Osteoblast (primary cell): ENCODE results near the gene TRMT61A. TPM values are rescaled to one million over a fixed set of nuclear protein-coding genes. Genes with fewer than 3 reads are reported as not detected.
A peak's percentile ranks its signal among the peaks of the same experiment; 100 is the strongest.

Source experiments
- DNase-seq: peaks from one replicate; pipeline ENCODE4 v3.0.0; 2011; ENCODE audit warnings: low spot score, mixed read lengths; ENCODE audit not compliant: insufficient read length; ENCODE audit errors: missing footprints
- H2AFZ ChIP-seq: 2 replicates; pipeline ENCODE4 v1.6.0; 2011; ENCODE audit warnings: mild to moderate bottlenecking, low read length
- H3K27ac ChIP-seq: 2 replicates; pipeline ENCODE4 v1.5.1; 2011; ENCODE audit warnings: mild to moderate bottlenecking, low read depth, low read length, moderate library complexity
- H3K27me3 ChIP-seq: 2 replicates; pipeline ENCODE4 v1.6.0; 2012; ENCODE audit warnings: mild to moderate bottlenecking, control low read depth, inconsistent platforms, low read length, moderate library complexity; ENCODE audit not compliant: insufficient read depth
- H3K36me3 ChIP-seq: 2 replicates; pipeline ENCODE4 v1.5.1; 2011; ENCODE audit warnings: mild to moderate bottlenecking, low read length, control low read depth, moderate library complexity; ENCODE audit not compliant: insufficient read depth
- H3K4me1 ChIP-seq: 2 replicates; pipeline ENCODE4 v1.5.1; 2011; ENCODE audit warnings: mild to moderate bottlenecking, low read length, control low read depth, moderate library complexity; ENCODE audit not compliant: insufficient read depth
- H3K4me2 ChIP-seq: 2 replicates; pipeline ENCODE4 v1.6.0; 2011; ENCODE audit warnings: mild to moderate bottlenecking, low read length; ENCODE audit not compliant: insufficient read depth
- H3K4me3 ChIP-seq: fragments of 200-600 bp; sonication (generic); 3 replicates; pipeline ENCODE4 v1.5.1; 2012; ENCODE audit warnings: mild to moderate bottlenecking, low read length, inconsistent platforms; ENCODE audit not compliant: insufficient read depth
- H3K79me2 ChIP-seq: 2 replicates; pipeline ENCODE4 v1.6.0; 2012; ENCODE audit warnings: mild to moderate bottlenecking, low read length, control low read depth, inconsistent platforms; ENCODE audit not compliant: insufficient read depth
- H3K9me3 ChIP-seq: 2 replicates; pipeline ENCODE4 v1.5.1; 2011; ENCODE audit warnings: low read depth, low read length, control low read depth
- H4K20me1 ChIP-seq: 2 replicates; pipeline ENCODE4 v1.6.0; 2012; ENCODE audit warnings: mild to moderate bottlenecking, low read length, control low read depth; ENCODE audit not compliant: insufficient read depth
- total RNA-seq: library from RNA; depleted of rRNA; stranded (reverse); fragments of >200 nt; gene quantifications from 2 replicates; pipeline ENCODE4 v1.2.3, GENCODE V29; 2012
- TF ChIP-seq, protein P1 (sequence below): IDR thresholded peaks from 2 replicates; pipeline ENCODE4 v1.5.1; 2011; ENCODE audit warnings: mild to moderate bottlenecking, low read depth, low read length, moderate library complexity; ENCODE audit errors: extremely low read depth

TRMT61A gene
- total RNA-seq, 1 donor = 9.0 TPM

DNA sequence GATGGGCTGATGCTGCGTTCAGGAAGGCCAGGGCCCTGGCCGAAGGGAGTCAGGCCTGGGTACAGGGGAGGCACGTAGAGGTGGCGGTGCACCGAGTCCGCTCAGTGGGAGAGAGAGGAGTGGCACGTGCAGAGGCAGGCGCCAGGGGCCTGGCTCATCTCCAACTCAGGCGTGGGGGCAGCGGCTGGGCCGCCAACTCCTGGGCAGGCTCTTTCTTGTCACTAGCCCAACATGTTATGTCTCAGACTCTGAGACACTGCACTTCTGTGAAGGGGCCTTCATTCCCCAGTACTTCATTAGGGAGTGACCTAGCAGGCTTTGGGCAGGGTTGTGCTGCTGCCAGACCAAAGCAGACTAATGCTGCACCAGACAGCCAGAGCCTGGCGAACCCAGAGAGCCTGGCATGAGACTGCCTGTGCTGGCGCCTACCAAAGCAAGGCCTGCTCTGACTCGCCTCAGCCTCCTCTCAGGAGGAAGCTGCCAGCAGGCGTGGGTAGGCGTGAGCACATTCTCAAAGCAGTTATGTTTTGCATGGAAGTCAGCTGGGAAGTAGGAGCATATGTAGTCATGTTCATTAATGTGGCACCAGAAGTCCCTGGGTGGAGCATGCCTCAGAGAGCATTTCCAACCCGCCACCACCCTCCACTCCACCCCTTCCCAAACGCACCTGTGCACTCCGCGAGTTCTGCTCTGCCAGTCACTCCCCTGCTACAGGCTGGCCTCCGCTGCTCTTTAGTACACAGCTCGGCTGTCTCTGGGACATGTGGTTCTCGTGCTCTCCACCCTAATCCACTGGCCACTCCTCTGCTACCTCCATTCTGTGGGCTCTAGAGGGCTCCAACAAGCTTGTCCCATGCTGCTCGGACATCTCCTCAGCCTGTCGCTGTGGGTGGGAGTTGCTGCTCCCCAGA is 16.0 kb upstream of the TRMT61A start:
- no peaks in the 10 kb centered on the region for H3K79me2 ChIP-seq
- DNase-seq = peak; percentile 99
- H3K4me2 ChIP-seq = no peak overlapping the region
- peaks cover 15% of the 10 kb centered on the region for H3K4me1 ChIP-seq
- peaks cover 7% of the 10 kb centered on the region for H4K20me1 ChIP-seq
- no peaks in the 10 kb centered on the region for H3K9me3 ChIP-seq
- H2AFZ ChIP-seq = no peak overlapping the region
- peak overlapping the region; percentile 38 for H3K27ac ChIP-seq
- peaks cover 23% of the 10 kb centered on the region for H3K36me3 ChIP-seq
- no peaks in the 10 kb centered on the region for H3K27me3 ChIP-seq
- no peak overlapping the region for H3K4me3 ChIP-seq
- TF ChIP-seq, protein P1, sequence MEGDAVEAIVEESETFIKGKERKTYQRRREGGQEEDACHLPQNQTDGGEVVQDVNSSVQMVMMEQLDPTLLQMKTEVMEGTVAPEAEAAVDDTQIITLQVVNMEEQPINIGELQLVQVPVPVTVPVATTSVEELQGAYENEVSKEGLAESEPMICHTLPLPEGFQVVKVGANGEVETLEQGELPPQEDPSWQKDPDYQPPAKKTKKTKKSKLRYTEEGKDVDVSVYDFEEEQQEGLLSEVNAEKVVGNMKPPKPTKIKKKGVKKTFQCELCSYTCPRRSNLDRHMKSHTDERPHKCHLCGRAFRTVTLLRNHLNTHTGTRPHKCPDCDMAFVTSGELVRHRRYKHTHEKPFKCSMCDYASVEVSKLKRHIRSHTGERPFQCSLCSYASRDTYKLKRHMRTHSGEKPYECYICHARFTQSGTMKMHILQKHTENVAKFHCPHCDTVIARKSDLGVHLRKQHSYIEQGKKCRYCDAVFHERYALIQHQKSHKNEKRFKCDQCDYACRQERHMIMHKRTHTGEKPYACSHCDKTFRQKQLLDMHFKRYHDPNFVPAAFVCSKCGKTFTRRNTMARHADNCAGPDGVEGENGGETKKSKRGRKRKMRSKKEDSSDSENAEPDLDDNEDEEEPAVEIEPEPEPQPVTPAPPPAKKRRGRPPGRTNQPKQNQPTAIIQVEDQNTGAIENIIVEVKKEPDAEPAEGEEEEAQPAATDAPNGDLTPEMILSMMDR = no peak

DNA sequence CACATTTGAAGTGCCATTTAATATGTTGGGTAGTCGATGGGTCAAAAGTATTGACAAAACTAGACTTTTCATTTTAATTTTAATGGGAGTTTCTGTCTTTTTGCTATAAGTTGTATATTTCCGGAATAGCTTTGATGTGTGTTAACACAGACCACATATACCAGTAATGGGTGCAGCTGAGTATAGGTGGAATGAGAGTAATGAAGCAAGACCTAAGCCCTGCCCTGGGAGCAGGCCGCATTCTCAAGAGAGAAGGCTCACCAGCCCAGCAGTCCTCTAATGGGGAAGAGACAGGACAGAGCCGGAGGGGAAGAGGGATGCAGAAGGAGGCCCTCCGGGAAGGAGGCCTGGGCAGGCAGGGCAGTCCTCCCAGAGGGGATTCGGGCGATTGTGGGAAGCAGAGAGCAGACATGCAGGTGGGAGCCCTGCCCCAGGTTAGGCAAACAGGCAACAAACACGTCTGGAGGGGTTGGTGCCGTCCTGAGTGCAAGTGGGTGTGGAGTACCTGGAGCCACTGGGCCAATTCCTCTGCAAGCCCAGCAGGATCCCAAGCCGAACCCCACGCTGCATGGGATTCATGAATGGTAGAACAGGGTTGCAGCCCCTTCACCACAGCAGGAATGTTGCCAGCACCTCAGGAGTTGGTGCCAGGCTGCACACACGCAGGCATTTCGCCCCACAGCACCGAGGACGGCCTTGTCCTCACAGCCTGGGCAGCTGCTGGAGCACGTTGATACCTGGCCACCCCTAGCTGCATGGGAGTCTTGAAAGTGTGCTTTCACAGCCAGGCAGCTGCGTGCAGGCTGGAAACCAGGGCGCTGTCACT is 14.2 kb upstream of the TRMT61A start:
- Histone ChIP-seq H3K79me2 (no peaks in the 10 kb centered on the region), H3K4me1 (peaks cover 22% of the 10 kb centered on the region), H3K4me3 (no peak overlapping the region), H3K36me3 (peaks cover 13% of the 10 kb centered on the region), H2AFZ (no peak overlapping the region), H3K9me3 (no peaks in the 10 kb centered on the region), H3K4me2 (no peak overlapping the region), H4K20me1 (peaks cover 11% of the 10 kb centered on the region), H3K27ac (no peak overlapping the region), H3K27me3 (no peaks in the 10 kb centered on the region)
- DNase-seq = peak; percentile 60
- TF ChIP-seq, protein P1 = no peak

DNA sequence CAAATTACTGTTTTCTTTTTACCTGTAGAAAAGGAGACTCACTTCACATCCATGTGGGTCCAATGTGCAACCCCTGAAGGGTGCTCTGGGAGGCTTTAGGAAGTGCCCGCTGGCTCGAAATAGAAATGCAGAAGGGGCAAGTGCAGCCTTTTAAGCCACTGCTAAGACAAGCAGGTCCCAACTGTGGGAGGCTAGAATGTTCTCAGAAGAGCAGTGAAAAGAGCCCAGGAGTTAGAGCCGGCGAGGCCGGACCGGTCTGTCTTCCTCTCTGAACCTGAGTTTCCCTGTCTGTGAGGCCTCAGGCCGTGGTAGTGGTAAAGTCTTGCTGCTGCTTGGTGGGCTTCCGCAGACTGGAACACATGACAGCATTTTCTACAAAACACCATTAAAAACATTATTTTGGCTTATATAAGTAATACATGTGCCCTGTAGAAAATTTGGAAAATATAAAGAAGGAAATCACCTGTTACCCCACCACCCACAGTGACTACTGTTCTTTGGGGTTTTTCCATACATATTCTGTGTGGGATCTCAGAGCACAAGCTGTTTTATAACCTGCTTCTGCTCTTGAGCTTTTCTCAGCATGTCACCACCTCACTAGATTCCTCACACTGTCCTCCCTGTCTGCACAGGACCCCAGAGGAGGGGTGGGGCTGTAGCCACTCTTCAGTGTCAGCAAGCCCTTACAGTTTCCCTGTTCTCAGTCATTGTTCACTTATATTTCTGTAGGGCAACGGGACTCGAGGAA is 12.4 kb upstream of the TRMT61A start:
- Histone ChIP-seq H3K79me2 (no peaks in the 10 kb centered on the region), H3K27ac (no peak overlapping the region), H3K4me1 (peaks cover 34% of the 10 kb centered on the region), H3K36me3 (no peaks in the 10 kb centered on the region), H2AFZ (no peak overlapping the region), H3K9me3 (no peaks in the 10 kb centered on the region), H4K20me1 (peaks cover 11% of the 10 kb centered on the region), H3K4me3 (no peak overlapping the region), H3K4me2 (no peak overlapping the region), H3K27me3 (no peaks in the 10 kb centered on the region)
- DNase-seq = peak; percentile 89
- TF ChIP-seq, protein P1 = no peak
